Measurements from ENCODE around the gene TPCN1. TPM values are rescaled to one million over a fixed set of nuclear protein-coding genes. Genes with fewer than 3 reads are reported as not detected.

Gene TPCN1
- total RNA-seq, 1 experiment from 2014 or later, result 19.0 TPM

DNA sequence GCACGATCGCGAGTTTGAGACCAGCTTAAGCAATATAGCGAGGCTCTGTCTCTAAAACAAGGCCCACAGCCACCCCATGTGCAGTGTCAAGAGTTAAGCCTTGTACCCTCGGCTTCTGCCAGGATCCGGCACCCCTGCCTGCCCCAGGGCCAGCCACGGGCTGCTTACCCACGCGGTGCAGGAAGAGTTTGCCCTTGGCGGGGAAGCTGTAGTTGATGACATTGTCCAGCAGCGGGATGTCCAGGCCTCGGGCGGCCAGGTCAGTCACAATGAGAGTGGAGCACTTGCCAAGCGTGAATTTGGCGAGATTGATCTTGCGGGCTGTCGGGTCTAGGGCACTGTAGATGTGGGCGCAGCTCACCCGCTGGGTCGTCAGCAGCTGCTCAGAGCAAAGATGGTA, 49.1 kb upstream of the TPCN1 start:
- Histone ChIP-seq H3K4me1 (ENCODE audit: insufficient read depth, low read length) (no peaks in the 10 kb centered on the region), H3K27ac (ENCODE audit: low read length) (no peak overlapping the region), H3K4me3 (ENCODE audit: low read length) (no peak overlapping the region), H3K4me2 (ENCODE audit: low read length) (no peak overlapping the region), H3F3A (ENCODE audit: low read length, unreplicated experiment) (no peaks in the 10 kb centered on the region), H4K20me1 (ENCODE audit: low read length) (0 out of 2 replicates have a peak, but pooled peaks cover 4% of the 10 kb centered on the region), H3K9me3 (ENCODE audit: low read length) (no peaks in the 10 kb centered on the region), H3K36me3 (ENCODE audit: low read depth, low read length) (peaks cover 76% of the 10 kb centered on the region), H2AFZ (ENCODE audit: low read length) (no peak overlapping the region), H3K9ac (ENCODE audit: low read length) (no peak overlapping the region), H3K79me2 (ENCODE audit: low read length) (no peaks in the 10 kb centered on the region), H3K27me3 (ENCODE audit: low read length) (no peaks in the 10 kb centered on the region), H3K9me2 (replicated peaks; ENCODE audit: low read length) (no peaks in the 10 kb centered on the region)
- POLR2A ChIA-PET (ENCODE audit: unreplicated experiment), result no interaction called here
- ATAC-seq (no peak), DNase-seq (no peak)
- no TSS peak for BruUV-seq (replicated peaks)
- intact Hi-C loops (cut with micrococcal nuclease), result no loop called here
- TF ChIP-seq CTCF (conservative IDR thresholded peaks at IDR 0.05; ENCODE audit: low read depth, low read length) (no peak), EZH2 (IDR thresholded peaks at IDR 0.05; ENCODE audit: low read length, unreplicated experiment) (no peak), EZH2phosphoT487 (IDR thresholded peaks at IDR 0.05; ENCODE audit: borderline replicate concordance, low read length) (no peak)
- CTCF ChIA-PET, result no interaction called here

- Histone ChIP-seq H3F3A (ENCODE audit: low read length, unreplicated experiment) (no peaks in the 10 kb centered on the region), H3K27ac (ENCODE audit: low read length) (no peak overlapping the region), H3K4me2 (ENCODE audit: low read length) (no peak overlapping the region), H2AFZ (ENCODE audit: low read length) (no peak overlapping the region), H3K4me3 (ENCODE audit: low read length) (no peak overlapping the region), H3K36me3 (ENCODE audit: low read depth, low read length) (peaks cover 78% of the 10 kb centered on the region), H3K9ac (ENCODE audit: low read length) (no peak overlapping the region), H4K20me1 (ENCODE audit: low read length) (0 out of 2 replicates have a peak, but pooled peaks cover 4% of the 10 kb centered on the region), H3K4me1 (ENCODE audit: insufficient read depth, low read length) (no peaks in the 10 kb centered on the region), H3K79me2 (ENCODE audit: low read length) (no peaks in the 10 kb centered on the region), H3K27me3 (ENCODE audit: low read length) (no peaks in the 10 kb centered on the region), H3K9me2 (replicated peaks; ENCODE audit: low read length) (no peaks in the 10 kb centered on the region), H3K9me3 (ENCODE audit: low read length) (no peaks in the 10 kb centered on the region)
- TF ChIP-seq EZH2phosphoT487 (IDR thresholded peaks at IDR 0.05; ENCODE audit: borderline replicate concordance, low read length), result no peak
- no peak for TF ChIP-seq CTCF (conservative IDR thresholded peaks at IDR 0.05; ENCODE audit: low read depth, low read length)
- TF ChIP-seq EZH2 (IDR thresholded peaks at IDR 0.05; ENCODE audit: low read length, unreplicated experiment), result no peak
- DNase-seq, result no peak
- intact Hi-C loops (cut with micrococcal nuclease), result no loop called here
- ChIA-PET POLR2A (ENCODE audit: unreplicated experiment) (interaction anchor here (0.6 kb wide), 1 partner anchor 184 kb away, joined by 3 read pairs; no protein-coding TSS in a partner anchor), CTCF (no interaction called here)
- ATAC-seq, result no peak
- no TSS peak for BruUV-seq (replicated peaks)
Measured at GRCh38 chr12:113173081-113173698, 48.1 kb upstream of the TPCN1 start.

Data from PC-3 (cell line).